NCI-H1417 treated with DMSO at 0.1 percent for 48 hours (cell line): ENCODE data around the gene HOXA11.

ENCODE experiments used
- DNase-seq: peaks from one replicate; lab custom pipeline; 2025; lab: John Stamatoyannopoulos, UW

The HOXA11 gene

GRCh38 chr7:27157702-27158431 is 27.2 kb downstream of the HOXA11 start:
- DNase-seq, result no peak

GRCh38 chr7:27156916-27157701 is 27.9 kb downstream of the HOXA11 start:
- no peak for DNase-seq

GRCh38 chr7:27156508-27156898 is 28.5 kb downstream of the HOXA11 start, which contains the start of gene HOXA7:
HOXA7 (minus strand) TSS chr7:27156675; CDS start chr7:27156545, 130 bp downstream.
- DNase-seq, result no peak

GRCh38 chr7:27155816-27156507 is 29.1 kb downstream of the HOXA11 start:
- no peak for DNase-seq

- no peak for DNase-seq
Measured at GRCh38 chr7:27154901-27155815, 29.9 kb downstream of the HOXA11 start.

GRCh38 chr7:27154369-27154768 is 30.7 kb downstream of the HOXA11 start:
- no peak for DNase-seq

GRCh38 chr7:27153526-27153925 is 31.5 kb downstream of the HOXA11 start:
- no peak for DNase-seq

- no peak for DNase-seq
Measured at GRCh38 chr7:27152816-27153442, 32.1 kb downstream of the HOXA11 start.

- no peak for DNase-seq
Measured at GRCh38 chr7:27151931-27152815, 32.9 kb downstream of the HOXA11 start, which contains the start of gene HOXA3. HOXA3 (minus strand) TSS chr7:27152583; CDS start chr7:27110640, 41,943 bp downstream.

- no peak for DNase-seq
Measured at GRCh38 chr7:27151341-27151930, 33.6 kb downstream of the HOXA11 start.

- no peak for DNase-seq
Measured at GRCh38 chr7:27150568-27151340, 34.3 kb downstream of the HOXA11 start.

- DNase-seq, result no peak
Measured at GRCh38 chr7:27149842-27150567, 35.0 kb downstream of the HOXA11 start.

- no peak for DNase-seq
Measured at GRCh38 chr7:27148756-27149641, 36.0 kb downstream of the HOXA11 start.

GRCh38 chr7:27148031-27148755 is 36.8 kb downstream of the HOXA11 start:
- DNase-seq, result no peak

GRCh38 chr7:27147199-27148030 is 37.6 kb downstream of the HOXA11 start, which contains the start of gene HOXA6:
HOXA6 (minus strand) TSS chr7:27147774; CDS start chr7:27147749, 25 bp downstream.
- DNase-seq, result no peak
